ENCODE data around the gene CDH23. TPM values are rescaled to one million over a fixed set of nuclear protein-coding genes. Genes with fewer than 3 reads are reported as not detected.
A peak's percentile ranks its signal among the peaks of the same experiment; 100 is the strongest.

The CDH23 gene
- polyA plus RNA-seq, 1 donor from 2014 or later: not detected

- Mint-ChIP-seq H3K27ac (peak overlapping the region; percentile 62 to 94 (median 87)), H3K4me3 (peak overlapping the region in 3 of 4 donors; percentile 50 to 86 (median 78)), H3K9me3 (no peaks in the 10 kb centered on the region), H3K36me3 (peaks cover 6% of the 10 kb centered on the region), H3K27me3 (peaks cover 1% of the 10 kb centered on the region), H3K4me1 (peaks cover 66 to 80% (median 69%) of the 10 kb centered on the region in 3 donors)
Measured at GRCh38 chr10:71751515-71752224, 354.9 kb downstream of the CDH23 start.

DNA sequence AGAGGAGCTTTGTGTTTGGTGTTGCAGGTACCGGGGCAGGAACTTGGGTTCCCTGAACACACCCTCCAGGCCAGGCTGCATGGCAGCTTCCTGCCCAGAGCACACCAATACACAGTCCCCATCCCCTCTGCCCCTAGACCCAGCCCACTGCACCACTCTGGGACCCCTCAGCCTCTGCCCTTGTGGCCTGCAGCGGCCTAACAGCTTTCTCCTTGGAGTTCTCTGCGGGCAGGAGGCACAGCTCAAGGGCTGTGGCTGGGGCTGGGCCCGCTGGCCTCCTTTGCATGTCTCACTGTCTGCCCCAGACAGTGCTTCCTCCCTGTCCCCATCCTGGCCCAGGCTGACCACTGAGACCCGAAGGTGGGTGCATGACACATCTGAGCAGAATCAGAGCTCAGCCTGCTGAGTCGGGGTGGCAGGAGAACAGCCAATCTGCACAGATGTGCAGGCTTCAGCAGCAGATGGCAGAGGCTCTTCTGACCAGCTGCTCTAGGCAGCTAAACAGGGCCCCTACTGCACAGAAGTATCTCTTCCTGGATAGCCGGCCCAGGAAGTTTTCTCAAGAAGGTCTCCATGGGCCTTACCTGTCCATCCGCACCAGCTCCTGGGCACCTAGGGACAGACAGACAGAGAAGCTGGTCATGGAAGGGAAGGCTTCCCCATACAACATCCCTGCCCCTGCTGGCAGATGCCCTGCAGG lies 355.8 kb downstream of the CDH23 start:
- H3K4me3 Mint-ChIP-seq: peak overlapping the region in 3 of 4 donors; percentile 50 to 86 (median 84)
- H3K27me3 Mint-ChIP-seq: peaks cover 1% of the 10 kb centered on the region
- peak overlapping the region; percentile 62 to 94 (median 87) for H3K27ac Mint-ChIP-seq
- H3K4me1 Mint-ChIP-seq: peaks cover 62 to 79% (median 66%) of the 10 kb centered on the region in 3 donors
- peaks cover 6% of the 10 kb centered on the region for H3K36me3 Mint-ChIP-seq
- H3K9me3 Mint-ChIP-seq: no peaks in the 10 kb centered on the region

DNA sequence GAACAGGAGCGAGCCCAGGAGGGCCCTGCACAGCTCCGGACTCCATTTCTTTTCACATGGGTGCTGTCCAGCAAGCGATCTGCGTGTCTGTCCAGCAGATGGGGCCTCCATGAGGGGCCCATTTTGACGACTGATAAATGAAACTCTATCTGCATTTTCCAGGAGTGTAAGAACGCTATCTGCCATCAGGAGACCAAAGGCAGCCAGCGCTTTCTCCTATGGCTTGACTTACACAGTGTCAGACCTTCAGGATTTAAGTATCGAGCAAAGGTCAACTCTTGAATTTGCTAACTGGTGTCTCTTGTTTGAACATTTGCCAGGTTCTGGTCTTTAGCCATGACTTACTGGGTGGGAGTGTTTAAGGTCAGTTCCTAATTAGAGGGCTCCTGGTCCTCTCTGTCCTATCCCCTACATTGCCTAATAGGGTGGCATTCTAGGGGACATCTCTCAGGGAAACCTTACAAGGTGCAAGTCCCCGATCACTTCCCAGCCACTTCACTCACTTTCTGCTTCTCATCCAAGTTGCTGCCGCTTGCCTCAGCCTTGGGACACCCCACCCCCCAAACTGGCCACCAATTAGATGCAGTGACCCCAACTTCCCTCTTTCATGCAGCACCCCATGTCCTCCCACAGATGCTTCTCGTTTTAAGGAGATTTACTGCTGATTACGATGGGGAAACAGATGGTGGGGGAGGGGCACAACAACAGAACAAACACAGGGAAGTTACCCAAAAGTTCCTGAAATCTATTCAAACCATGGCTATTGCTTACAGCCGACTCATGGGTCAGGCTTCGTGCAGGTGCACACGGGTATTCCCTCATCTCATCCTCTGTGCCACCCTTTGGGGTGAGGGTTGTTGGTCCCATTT lies 356.6 kb downstream of the CDH23 start:
- H3K9me3 Mint-ChIP-seq: no peaks in the 10 kb centered on the region
- peaks cover 8% of the 10 kb centered on the region for H3K36me3 Mint-ChIP-seq
- peak overlapping the region; percentile 82 to 90 (median 87) for H3K27ac Mint-ChIP-seq
- peaks cover 1% of the 10 kb centered on the region for H3K27me3 Mint-ChIP-seq
- H3K4me1 Mint-ChIP-seq: peaks cover 57 to 73% (median 60%) of the 10 kb centered on the region in 3 donors
- H3K4me3 Mint-ChIP-seq: peak overlapping the region in 3 of 4 donors; percentile 50 to 86 (median 84)

DNA sequence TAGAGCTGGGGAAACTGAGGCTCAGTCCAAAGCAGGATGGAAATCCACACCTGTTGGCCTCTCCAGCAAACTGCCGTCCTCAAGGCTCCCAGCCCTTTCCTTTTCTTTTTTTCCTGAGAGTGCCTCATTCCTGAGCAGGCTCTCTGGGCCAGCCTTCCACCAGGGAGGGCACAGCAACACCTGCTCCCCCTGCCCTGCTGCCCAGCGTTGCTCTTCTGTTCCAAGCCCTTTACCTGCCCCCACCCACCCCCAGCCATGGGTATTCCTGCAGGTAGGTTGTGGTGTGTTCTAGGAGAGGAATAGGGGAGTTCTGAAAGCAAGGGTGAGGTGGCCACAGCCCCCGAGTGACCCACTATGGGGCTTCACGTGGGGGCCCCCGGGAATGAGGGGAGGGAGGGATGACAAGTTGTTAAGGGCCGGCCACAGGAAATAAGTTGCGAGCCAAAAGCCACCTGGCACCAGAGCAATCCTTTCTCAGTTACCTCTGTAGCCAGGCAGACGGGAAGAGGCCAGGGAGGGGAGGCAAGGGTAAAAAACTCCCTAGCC lies 357.3 kb downstream of the CDH23 start:
- H3K27ac Mint-ChIP-seq: peak overlapping the region; percentile 82 to 90 (median 87)
- no peaks in the 10 kb centered on the region for H3K9me3 Mint-ChIP-seq
- H3K27me3 Mint-ChIP-seq: no peaks in the 10 kb centered on the region
- H3K36me3 Mint-ChIP-seq: peaks cover 6% of the 10 kb centered on the region
- peaks cover 50 to 66% (median 53%) of the 10 kb centered on the region in 3 donors for H3K4me1 Mint-ChIP-seq
- H3K4me3 Mint-ChIP-seq: peak overlapping the region in 3 of 4 donors; percentile 50 to 84 (median 51)

- Mint-ChIP-seq H3K4me1 (peaks cover 47 to 61% (median 50%) of the 10 kb centered on the region in 3 donors), H3K4me3 (peak overlapping the region in 1 of 4 donors; percentile 5), H3K27me3 (no peaks in the 10 kb centered on the region), H3K27ac (peak overlapping the region in 1 of 3 donors; percentile 90), H3K36me3 (peaks cover 6% of the 10 kb centered on the region), H3K9me3 (no peaks in the 10 kb centered on the region)
Measured at GRCh38 chr10:71754562-71754961, 357.8 kb downstream of the CDH23 start.

GRCh38 chr10:71755179-71755879 lies 358.6 kb downstream of the CDH23 start:
- Mint-ChIP-seq H3K36me3 (peaks cover 8% of the 10 kb centered on the region), H3K27me3 (no peaks in the 10 kb centered on the region), H3K9me3 (no peaks in the 10 kb centered on the region), H3K27ac (peak overlapping the region in 1 of 3 donors; percentile 80), H3K4me1 (peaks cover 42 to 55% (median 45%) of the 10 kb centered on the region in 3 donors), H3K4me3 (no peak overlapping the region)

- H3K36me3 Mint-ChIP-seq: peaks cover 8% of the 10 kb centered on the region
- H3K27ac Mint-ChIP-seq: peak overlapping the region in 2 of 3 donors; percentile 80 to 83
- H3K27me3 Mint-ChIP-seq: no peaks in the 10 kb centered on the region
- peak overlapping the region in 2 of 4 donors; percentile 43 to 66 for H3K4me3 Mint-ChIP-seq
- H3K9me3 Mint-ChIP-seq: no peaks in the 10 kb centered on the region
- H3K4me1 Mint-ChIP-seq: peaks cover 38 to 58% (median 46%) of the 10 kb centered on the region in 3 donors
Measured at GRCh38 chr10:71756311-71757191, 359.8 kb downstream of the CDH23 start.

- Mint-ChIP-seq H3K4me3 (no peak overlapping the region), H3K9me3 (no peaks in the 10 kb centered on the region), H3K36me3 (peaks cover 5% of the 10 kb centered on the region), H3K27ac (peak overlapping the region in 1 of 3 donors; percentile 73), H3K4me1 (peaks cover 33 to 52% (median 44%) of the 10 kb centered on the region in 3 donors), H3K27me3 (no peaks in the 10 kb centered on the region)
Measured at GRCh38 chr10:71757399-71757922, 360.7 kb downstream of the CDH23 start.

DNA sequence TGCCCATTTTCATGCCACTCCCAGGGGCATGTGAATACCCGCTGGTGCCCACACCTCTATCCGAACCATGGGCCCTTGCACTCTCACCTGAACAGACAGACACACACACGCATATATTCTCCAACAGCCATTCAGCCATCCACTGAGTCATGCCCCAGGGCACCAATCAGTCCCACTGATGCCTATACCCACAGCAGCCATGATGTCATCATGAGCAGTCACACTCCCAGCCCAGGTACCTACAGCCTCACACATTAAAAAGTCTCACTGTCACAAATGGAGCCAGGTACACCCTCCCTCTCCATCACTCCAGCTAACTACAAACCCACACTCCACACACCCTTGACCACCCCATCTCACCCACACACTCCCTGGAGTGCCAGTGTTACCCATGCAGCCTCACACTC lies 364.4 kb downstream of the CDH23 start:
- Mint-ChIP-seq H3K4me3 (no peak overlapping the region), H3K27me3 (no peaks in the 10 kb centered on the region), H3K36me3 (peaks cover 5% of the 10 kb centered on the region), H3K4me1 (peaks cover 13 to 39% (median 30%) of the 10 kb centered on the region in 3 donors), H3K9me3 (no peaks in the 10 kb centered on the region), H3K27ac (peak overlapping the region in 1 of 3 donors; percentile 78)

DNA sequence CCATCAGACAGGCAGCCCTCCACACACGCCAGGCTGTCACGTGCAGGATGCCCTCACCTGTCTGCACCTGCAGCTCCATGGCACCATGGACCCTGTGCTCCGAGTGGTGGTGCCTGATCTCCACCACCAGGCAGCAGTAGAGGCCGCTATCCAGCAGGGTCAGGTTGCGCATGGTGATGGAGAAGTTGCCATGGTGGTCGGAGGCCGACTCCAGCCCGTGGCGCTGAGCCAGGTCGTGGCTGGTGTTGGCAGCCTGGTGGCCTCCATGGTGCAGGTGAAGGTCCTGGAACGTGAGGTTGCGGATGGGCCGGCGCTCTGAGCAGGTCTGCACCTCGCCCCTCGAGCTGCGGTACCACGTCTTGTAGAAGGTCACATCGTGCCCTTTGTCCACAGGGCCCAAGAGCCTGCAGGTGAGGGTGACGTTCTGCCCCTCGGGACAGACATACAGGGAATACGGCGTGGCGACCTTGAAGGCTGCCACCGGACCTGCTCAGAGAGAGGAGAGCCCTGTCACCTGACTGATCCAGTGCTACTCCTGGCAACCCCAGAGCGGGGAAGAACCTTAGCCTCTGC lies 364.9 kb downstream of the CDH23 start:
- Mint-ChIP-seq H3K4me1 (peaks cover 12 to 38% (median 30%) of the 10 kb centered on the region in 3 donors), H3K27me3 (no peaks in the 10 kb centered on the region), H3K27ac (peak overlapping the region in 1 of 3 donors; percentile 78), H3K9me3 (no peaks in the 10 kb centered on the region), H3K4me3 (no peak overlapping the region), H3K36me3 (peaks cover 5% of the 10 kb centered on the region)

DNA sequence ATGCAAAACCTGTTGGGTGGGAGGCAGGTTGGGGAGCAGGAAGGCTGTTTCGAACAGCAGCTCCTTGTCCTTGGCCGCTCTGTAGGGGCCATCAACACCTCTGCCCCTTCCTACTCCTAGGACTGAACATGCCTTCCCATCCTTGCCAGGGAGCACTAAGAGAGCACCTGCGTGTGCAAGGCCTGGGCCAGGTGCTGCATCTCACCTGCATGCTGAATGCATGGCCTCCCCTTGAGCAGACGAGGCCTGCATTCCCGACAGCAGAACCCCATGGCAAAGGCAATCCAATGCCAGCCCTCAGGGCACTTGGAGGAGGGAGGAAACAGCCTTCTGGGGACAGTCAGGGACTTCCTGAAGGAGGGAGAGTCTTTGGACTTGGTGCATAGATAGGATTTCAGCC lies 365.6 kb downstream of the CDH23 start:
- no peaks in the 10 kb centered on the region for H3K27me3 Mint-ChIP-seq
- no peak overlapping the region for H3K4me3 Mint-ChIP-seq
- H3K36me3 Mint-ChIP-seq: peaks cover 8% of the 10 kb centered on the region
- no peaks in the 10 kb centered on the region for H3K9me3 Mint-ChIP-seq
- peak overlapping the region in 1 of 3 donors; percentile 71 for H3K27ac Mint-ChIP-seq
- peaks cover 14 to 38% (median 32%) of the 10 kb centered on the region in 3 donors for H3K4me1 Mint-ChIP-seq

- Mint-ChIP-seq H3K36me3 (peaks cover 7% of the 10 kb centered on the region), H3K27me3 (no peaks in the 10 kb centered on the region), H3K4me1 (peaks cover 18 to 46% (median 41%) of the 10 kb centered on the region in 3 donors), H3K4me3 (peak overlapping the region in 1 of 4 donors; percentile 52), H3K27ac (peak overlapping the region in 1 of 3 donors; percentile 54), H3K9me3 (no peaks in the 10 kb centered on the region)
Measured at GRCh38 chr10:71763352-71764127, 366.8 kb downstream of the CDH23 start.
